Measurements from ENCODE around the gene FGD2. TPM values are rescaled to one million over a fixed set of nuclear protein-coding genes. Genes with fewer than 3 reads are reported as not detected.

The FGD2 gene
- total and polyA plus RNA-seq, 9 of the 15 experiments (the other 6 are each of a cell fraction or from before 2014, with no cell fraction given) = 0.09 TPM; not detected in 8

- TF ChIP-seq ZNF354B (CRISPR knock-in tag; IDR thresholded peaks at IDR 0.05) = no peak
- TF ChIP-seq BACH1 (tag; IDR thresholded peaks at IDR 0.05) = no peak
- peak; percentile 79 for TF ChIP-seq PHF20 (IDR thresholded peaks at IDR 0.05; ENCODE audit: partially characterized antibody)
- no peak for TF ChIP-seq ZBTB43 (CRISPR knock-in tag; IDR thresholded peaks at IDR 0.05)
- TF ChIP-seq ZFP30 (CRISPR knock-in tag; IDR thresholded peaks at IDR 0.05; ENCODE audit: borderline replicate concordance) = no peak
- no peak for TF ChIP-seq GTF2A2 (tag; IDR thresholded peaks at IDR 0.05)
- no peak for TF ChIP-seq ARID3A (IDR thresholded peaks at IDR 0.05; ENCODE audit: borderline replicate concordance, low read depth, low read length)
- peak; percentile 73; the same call in 1 of the 2 replicates for TF ChIP-seq THRB (CRISPR knock-in tag; conservative IDR thresholded peaks at IDR 0.05)
- no peak for TF ChIP-seq STAT5A (IDR thresholded peaks at IDR 0.05; ENCODE audit: borderline replicate concordance, low read length)
- no peak for TF ChIP-seq MECOM (CRISPR knock-in tag; IDR thresholded peaks at IDR 0.05)
- 0 out of 2 replicates have a peak, but pooled peaks have one; percentile 32 for TF ChIP-seq EHMT2 (IDR thresholded peaks at IDR 0.05)
- TF ChIP-seq HDGF (IDR thresholded peaks at IDR 0.05) = peak; percentile 76; the same call in 1 of the 2 replicates
- TF ChIP-seq SRSF7 (optimal IDR thresholded peaks at IDR 0.05; ENCODE audit: low read depth, low read length) = no peak
- TF ChIP-seq BCOR (IDR thresholded peaks at IDR 0.05) = peak; percentile 33; the same call in 1 of the 2 replicates
- no peak for TF ChIP-seq EZH2 (IDR thresholded peaks at IDR 0.05; ENCODE audit: borderline replicate concordance, low read depth, low read length)
- no peak for TF ChIP-seq ZNF75A (CRISPR knock-in tag; IDR thresholded peaks at IDR 0.05)
- TF ChIP-seq ZNF184 (CRISPR knock-in tag; IDR thresholded peaks at IDR 0.05) = no peak
- no peak for TF ChIP-seq SMARCA5 (IDR thresholded peaks at IDR 0.05)
- TF ChIP-seq THAP12 (CRISPR knock-in tag; IDR thresholded peaks at IDR 0.05) = no peak
- TF ChIP-seq TSHZ1 (CRISPR knock-in tag; IDR thresholded peaks at IDR 0.05) = no peak
- no peak for TF ChIP-seq NRF1 (conservative IDR thresholded peaks at IDR 0.05 in 1 of 2, IDR thresholded peaks at IDR 0.05 in 1 of 2)
Measured at GRCh38 chr6:37020812-37021211, 15.4 kb downstream of the FGD2 start (continued).
